HG03378 (cell line): ENCODE results near the gene NPW.

Source experiments
- ATAC-seq: cut with Tn5 transposase; IDR thresholded peaks from one replicate; pipeline ENCODE4 v1.9.1; 2021; ENCODE audit warnings: mild to moderate bottlenecking, moderate library complexity; ENCODE audit not compliant: unreplicated experiment

The NPW gene

DNA sequence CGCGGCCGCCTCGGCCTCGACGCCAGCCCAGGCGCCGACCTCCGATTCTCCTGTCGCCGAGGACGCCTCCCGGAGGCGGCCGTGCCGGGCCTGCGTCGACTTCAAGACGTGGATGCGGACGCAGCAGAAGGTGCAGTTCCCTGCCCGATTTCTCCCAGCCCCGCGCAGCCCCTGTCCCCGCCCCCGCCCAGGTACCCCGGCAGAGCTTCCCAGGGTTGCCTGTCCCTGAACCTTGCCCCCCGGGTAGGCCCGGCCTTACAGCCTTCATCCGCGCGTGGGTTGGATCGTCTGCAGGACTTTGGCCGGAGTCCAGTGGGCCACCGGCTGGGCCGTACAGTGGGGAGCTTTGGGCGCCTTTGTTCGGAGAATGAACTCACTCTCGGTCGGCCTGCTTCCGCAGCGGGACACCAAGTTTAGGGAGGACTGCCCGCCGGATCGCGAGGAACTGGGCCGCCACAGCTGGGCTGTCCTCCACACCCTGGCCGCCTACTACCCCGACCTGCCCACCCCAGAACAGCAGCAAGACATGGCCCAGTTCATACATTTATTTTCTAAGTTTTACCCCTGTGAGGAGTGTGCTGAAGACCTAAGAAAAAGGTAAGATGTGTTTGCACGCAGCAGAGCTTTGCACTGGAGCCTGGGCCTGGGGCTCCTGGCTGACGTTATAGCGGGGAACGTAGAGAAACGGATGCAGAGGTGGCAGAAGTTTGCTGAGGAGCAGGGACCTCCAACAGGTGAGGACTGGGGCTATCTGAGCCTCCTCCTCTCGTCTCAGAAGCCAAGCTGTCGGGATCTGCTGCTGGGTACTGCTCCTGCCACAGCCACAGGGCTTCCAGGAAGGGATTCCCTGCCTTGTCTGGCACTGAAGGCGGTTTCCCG is 35.0 kb upstream of the NPW start:
- no peak for ATAC-seq

DNA sequence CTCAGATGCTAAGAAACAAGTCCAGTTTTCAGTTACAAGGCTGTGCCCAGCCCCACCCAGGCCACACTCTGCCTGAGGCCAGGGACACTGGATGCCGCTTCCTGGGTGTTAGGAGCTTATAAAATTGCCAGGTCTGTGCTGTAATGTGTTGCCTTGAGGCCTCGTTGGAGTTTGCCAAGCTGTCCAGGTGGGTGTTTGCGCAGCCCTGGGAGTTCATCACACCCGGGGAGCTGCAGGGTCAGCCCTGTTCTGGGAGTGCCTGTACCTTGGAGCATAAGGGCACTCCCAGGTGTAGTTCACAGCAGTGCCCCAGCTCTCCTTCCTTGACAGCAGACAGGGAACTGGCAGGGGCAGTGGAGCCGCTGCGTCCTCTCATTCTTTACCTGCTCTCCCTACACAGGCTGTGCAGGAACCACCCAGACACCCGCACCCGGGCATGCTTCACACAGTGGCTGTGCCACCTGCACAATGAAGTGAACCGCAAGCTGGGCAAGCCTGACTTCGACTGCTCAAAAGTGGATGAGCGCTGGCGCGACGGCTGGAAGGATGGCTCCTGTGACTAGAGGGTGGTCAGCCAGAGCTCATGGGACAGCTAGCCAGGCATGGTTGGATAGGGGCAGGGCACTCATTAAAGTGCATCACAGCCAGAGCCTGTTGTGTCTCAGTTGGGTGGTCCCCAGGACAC is 34.0 kb upstream of the NPW start:
- no peak for ATAC-seq

DNA sequence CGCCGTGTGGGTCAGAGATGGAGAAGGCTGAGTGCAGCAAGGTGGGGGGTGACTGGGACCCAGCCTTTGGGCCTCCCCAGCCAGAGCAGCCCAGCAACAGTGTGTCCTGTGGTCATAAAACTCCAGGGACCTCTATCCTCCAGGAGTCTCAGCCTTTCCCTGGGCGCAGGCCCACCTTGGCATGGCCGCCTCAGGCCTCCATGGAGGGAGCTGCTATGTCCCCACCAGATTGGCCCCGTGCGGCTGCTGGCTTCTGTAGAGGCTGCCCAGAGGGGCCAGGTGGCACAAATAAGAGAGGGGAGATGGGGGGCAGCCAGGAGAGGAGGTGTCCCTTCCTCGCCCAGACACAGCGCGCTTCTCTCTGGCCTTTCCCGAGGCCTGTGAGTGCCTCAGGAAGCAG is 32.4 kb upstream of the NPW start:
- no peak for ATAC-seq

DNA sequence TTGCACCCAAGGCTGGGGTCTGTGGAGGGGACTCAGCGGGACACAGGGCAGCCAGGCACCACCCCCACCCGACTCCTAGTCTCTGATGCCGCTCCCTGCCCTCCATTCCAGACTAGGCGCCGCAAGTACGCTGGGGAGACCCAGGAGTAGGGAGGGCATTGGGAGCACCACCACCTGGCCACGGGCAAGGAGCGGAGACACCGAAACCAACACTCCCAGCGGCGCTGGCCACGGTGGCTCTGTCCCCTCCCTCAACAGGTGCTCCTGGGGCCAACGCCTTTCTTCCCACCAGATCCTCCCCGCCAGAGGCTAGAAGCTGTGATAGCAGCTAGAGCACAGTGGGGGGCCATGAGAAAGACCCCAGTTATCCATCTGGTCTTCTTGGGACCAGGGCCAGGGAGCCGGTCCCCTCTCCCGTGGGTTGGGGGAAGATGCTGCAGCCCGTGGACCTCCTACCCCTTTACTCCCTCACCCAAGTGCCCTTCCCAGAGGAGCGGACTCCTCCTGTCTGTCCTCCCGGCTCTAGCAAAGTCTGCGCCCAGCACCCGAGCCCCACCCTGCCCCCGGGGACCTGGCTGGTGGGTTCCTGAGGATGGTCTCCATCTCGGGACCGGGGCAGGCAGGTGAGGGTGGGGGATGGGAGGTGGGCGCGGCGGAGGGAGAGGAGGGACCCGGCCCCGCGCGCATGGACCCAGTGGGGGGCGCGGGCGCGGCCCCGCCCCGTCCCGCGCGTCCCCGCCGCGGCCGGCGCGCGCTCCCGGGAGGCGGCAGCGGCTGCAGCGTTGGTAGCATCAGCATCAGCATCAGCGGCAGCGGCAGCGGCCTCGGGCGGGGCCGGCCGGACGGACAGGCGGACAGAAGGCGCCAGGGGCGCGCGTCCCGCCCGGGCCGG is 30.1 kb upstream of the NPW start, which contains the start of gene SYNGR3:
Gene SYNGR3 (plus strand): TSS at position 762 of the 892 bp plus-strand sequence. CDS start 133 bp downstream, outside the sequence.
- ATAC-seq = no peak

DNA sequence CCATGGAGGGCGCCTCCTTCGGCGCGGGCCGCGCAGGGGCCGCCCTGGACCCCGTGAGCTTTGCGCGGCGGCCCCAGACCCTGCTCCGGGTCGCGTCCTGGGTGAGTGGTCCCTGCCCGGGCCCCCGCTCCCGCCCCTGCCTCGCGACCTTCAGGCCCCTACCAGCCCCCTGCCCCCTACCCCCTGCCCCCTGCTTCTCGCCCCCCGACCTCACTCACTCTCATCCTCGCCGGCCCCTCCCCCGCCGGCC is 29.6 kb upstream of the NPW start:
- no peak for ATAC-seq

DNA sequence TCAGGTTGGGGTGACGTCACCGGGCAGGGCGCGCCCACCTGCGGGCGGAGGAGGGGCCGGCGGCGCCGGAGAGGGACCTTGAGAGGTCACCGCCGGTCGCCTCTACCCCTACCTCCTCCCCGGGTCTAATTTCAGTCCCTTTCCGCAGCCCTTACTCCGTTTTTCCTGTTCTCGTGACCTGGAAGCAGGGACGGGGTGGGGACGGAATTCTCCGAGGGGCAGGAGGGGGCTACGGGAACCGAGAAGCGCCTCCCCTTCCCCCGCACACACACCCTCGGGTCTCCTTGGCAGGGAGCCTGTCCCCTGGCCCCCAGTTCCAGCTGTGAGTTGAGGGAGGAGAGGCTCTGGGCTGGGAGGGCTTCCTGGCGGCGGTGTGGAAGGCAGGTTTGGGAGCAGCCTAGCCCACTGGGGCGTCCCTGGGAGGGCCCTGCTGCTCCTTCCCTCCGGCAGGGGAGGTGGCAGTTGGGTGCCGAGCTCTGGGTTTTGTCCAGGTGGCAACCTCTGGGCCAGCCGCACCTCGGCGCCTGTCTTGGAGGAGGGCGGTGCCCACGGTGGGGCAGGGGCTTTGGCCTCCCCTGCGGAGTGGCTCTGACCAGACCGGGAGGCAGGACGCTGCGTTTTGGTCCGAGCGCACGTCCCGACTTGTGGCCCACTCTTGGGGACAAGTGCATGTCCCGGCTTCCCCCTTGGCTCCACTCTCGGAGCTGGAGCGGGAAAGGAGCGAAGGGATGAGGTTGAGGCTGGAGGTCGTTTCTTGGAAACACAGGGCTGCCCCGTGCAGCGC is 29.0 kb upstream of the NPW start:
- peak; percentile 3 for ATAC-seq

DNA sequence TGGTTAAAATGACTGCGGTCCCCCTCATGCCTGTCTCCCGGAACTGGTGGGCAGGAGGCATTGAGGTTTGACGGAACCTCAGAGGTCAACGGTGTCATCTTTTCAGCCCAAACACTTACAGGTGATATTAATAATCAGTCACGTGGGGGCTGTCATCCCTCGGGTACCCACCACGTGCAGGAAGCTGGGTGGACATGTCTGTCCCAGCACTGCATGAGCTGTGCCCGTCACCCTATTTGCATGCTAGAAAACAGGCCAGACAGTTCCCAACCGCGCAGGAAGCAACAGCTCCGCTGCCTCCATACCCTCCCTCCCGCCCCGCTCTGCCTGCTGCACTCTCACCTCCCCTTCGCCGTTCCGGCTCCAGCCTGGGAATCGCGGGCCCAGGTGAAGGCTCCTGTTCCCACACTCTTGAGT is 28.4 kb upstream of the NPW start:
- ATAC-seq = peak; percentile 43

DNA sequence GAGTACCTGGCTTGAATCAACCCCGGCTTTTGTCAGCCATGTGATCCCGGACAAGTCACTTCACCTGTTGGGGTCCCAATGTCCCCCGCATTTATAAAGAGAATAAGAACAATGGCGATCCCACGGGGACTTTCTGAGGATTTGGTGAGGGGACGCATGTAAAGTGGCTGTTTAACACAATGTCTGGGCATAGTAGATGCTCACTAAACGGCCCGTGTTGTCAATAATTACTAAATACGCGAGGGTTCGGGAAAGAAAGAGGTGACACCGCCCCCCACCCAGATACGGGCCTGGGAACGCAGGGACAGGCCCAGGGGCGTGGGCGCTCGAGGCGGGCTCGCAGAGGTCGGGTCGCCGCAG is 28.0 kb upstream of the NPW start:
- ATAC-seq = no peak

DNA sequence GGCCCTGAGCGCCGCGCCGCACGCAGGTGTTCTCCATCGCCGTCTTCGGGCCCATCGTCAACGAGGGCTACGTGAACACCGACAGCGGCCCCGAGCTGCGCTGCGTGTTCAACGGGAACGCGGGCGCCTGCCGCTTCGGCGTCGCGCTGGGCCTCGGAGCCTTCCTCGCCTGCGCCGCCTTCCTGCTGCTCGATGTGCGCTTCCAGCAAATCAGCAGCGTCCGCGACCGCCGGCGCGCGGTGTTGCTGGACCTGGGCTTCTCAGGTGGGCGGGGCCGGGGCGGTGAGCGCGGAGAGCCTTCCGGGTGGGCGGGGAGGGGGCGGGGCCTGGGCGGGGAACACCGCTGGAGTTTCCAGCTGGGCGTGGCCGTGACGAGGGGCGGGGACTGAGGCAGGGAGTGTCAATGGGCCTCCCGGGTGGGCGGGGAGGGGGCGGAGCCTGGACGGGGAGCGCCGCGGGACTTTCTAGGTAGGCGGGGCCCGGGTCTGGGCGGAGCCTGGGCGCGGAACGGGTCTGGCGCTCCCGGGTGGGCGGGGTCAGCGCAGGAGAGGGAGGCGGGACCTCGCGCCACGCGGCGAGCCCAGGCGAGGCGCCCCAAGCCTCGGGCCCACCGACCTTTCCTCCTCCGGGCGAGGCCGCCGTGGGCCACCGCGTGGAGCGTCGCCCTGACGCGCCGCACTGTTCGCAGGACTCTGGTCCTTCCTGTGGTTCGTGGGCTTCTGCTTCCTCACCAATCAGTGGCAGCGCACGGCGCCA is 27.5 kb upstream of the NPW start:
- no peak for ATAC-seq

DNA sequence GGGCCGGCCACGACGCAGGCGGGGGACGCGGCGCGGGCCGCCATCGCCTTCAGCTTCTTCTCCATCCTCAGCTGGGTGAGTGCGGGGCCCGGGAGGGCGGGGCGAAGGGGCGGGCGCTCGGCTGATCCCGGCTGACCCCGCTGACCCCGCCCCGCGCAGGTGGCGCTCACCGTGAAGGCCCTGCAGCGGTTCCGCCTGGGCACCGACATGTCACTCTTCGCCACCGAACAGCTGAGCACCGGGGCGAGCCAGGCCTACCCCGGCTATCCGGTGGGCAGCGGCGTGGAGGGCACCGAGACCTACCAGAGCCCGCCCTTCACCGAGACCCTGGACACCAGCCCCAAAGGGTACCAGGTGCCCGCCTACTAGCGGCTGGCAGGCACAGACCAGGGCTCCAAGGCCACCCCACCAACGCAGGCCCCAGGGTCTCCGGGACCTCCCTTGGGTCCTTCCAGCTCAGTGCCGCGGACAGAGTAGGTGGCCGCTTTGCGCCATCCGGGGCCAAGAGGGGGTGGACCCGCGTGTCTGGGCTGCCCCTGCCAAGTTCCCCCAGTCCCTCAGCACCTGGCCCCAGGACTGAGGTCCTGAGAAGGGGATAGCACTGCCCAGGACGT is 26.8 kb upstream of the NPW start:
- ATAC-seq = no peak

DNA sequence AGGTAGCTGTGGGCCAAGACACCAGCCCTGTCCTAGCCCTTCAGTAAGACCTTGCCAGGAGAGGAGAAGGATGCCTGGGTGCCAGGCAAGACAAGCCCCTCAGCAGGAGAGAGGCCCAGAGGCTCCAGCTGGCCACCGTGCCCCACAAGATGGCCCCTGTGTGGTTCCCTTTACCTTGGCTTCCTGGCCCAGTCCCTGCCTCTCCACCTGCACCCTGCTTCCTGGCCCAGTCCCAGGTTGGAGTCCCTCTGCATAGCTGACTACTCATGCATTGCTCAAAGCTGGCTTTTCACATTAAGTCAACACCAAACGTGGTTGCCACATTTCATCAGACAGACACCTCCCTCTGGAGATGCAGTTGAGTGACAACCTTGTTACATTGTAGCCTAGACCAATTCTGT is 25.9 kb upstream of the NPW start:
- no peak for ATAC-seq

DNA sequence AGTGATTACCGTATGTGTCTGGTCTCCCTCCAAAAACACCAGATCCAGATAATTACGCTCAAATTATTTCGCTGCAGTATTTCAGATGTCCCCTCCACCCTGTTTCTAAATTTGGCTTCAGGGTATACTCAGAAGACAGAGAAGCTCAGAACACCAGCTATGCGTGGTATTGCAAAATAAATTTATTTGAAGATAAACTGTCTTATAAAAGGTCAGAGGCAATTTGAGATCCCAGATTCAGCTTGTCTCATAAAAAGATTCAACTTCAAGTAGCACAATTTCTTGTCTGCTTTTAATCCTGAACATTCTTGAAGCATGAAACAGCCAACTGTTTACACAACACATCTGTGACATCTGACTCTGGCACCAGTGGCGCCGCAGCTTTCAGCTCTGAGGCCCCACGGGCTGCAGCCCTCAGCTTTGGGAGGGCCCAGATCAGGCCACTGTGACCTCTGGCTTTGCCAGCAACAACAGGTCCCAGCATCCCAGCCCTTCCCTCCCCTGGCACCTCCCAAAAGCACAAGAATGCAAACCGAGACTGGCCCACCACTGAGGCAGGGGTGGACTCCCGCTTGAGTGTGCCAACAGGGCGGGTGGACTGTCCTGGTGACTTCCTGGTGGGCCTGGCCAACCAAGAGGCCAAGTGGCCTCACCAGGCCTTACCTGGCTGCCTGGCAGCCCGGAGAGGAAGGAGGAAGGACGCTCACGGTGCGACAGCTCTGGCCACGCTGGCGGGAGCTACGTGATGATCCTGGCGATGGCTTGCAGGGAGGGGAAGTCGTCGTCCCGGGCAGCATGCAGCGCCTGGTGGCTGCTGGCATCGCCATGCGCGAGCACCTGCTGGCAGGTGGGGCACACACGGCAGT is 21.9 kb upstream of the NPW start:
- ATAC-seq = no peak

DNA sequence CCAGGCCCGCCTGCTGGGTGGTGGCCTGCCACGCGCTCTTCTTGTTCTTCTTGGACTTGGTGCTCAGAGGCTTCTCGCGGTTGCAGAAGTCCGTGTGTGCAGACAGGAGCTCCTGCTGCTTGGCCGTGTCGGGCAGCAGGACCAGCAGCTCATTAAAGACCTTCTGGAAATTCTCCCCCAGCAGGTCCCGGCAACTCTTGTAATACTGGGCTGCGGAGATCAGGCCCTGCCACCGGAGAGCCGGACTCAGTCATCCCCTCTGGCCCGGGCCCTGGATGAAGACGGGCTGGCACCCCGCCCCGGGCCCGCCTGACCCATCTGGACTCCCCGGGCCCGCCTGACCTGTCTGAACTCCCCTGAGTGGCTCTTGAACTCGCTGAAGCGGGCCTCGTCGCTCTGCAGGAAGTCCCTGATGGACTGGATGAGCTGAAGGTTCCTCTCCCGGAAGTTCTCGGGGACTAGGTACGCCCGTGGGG is 21.2 kb upstream of the NPW start:
- no peak for ATAC-seq

DNA sequence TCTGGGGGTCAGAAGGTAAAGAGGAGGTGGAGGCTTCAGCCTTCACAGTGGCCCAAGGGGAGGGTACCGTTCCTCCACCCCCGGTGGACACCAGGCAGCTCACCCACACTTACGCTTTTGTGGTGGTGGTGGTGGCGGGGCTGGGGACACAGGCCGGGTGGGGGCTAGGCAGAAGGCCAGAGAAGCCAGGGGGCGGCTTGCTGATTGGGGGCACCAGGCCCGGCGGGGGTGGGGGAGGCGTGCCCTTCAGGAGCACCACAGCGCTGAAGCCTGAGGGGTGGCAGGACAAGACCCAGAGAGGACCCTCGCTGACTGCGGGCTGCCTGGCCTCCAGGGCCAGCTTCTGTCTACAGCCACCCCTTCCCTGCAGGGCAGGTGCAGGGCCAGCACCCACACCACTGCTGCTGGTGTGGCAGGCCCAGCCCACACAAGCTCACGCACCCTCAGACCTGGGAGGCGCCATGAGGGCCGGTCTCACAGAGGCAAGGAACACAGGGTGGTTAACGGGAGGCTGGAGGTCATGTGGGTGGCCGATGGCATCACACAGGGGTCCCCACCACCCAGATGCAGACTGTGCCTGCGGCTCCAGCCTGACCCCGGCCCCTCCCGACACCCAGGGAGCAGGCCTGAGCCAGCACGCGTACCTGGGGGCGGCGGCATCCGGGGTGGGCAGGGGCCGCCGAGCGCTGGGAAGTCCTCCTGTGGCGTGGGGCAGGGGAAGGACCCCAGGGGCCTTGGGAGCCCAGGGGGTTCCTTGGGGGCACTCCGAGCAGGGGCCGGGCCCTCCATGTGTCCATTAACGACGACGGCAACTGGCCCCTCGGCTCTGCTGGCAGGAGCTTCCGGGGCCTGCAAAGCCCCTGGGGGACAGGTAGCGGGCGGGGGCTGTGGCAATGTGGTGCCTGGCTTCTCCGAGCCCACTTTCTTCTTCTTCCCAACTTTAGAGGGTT is 20.5 kb upstream of the NPW start:
- no peak for ATAC-seq

DNA sequence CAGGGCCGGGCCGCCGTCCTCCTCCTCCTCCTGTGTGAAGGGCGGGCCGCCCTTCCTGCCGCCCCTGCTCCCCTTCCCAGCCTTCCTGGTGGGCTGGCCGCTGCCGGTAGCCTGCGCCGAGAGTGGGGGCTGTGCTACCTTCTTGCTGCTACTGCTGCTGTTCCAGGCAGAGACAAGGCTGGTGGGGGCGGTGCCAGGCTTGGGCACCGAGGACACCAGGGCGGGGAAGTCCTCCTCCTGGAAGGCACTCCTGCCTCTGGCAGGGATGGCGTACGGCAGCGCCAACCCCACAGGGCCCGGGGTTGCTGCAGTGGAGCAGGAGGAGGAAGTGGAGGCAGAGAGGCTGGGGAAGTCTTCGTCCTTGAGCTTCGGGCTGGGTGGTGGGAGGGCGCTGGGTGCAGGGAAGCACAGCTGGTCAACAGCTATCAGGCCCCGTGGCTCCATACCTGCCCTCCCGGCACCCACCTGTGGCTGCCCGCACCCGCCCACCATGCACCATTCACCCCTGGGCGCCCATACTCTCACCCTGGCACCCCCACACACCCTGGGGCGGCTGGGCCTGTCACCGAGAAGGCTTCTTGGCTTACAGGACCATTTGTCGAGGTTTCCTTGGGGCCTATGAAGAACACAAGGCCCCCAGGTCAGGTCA is 19.6 kb upstream of the NPW start:
- no peak for ATAC-seq

DNA sequence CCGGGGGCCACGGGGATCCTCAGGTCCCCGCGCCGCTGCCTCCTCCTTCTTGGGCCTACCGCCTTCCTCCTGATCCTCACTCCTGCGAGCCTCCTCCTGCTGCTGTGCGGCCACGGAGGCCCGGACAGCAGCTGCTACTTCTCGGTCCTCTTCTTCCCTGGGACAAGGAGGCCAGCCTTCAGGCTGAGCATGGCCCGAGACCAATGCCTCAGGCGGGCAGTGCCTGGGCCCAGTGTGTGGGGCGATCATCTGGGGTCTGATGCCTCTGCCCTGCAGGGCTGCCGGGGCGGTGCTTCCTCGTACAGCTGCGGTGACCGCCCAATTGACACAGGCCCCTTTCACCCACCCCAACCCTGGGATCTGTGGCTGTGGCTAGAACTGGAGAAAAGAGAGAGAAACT is 18.6 kb upstream of the NPW start:
- no peak for ATAC-seq
